ENCODE results near the gene CR1L. TPM values are rescaled to one million over a fixed set of nuclear protein-coding genes. Genes with fewer than 3 reads are reported as not detected.
A peak's percentile ranks its signal among the peaks of the same experiment; 100 is the strongest.

The CR1L gene
- total and polyA plus RNA-seq, 9 of the 15 experiments (the other 6 are each of a cell fraction or from before 2014, with no cell fraction given) = 10.1 to 74.8 (median 34.3) TPM

- TF ChIP-seq ZBTB11 (CRISPR knock-in tag; IDR thresholded peaks at IDR 0.05) (no peak; a peak in 1 of 6 replicates), IRF1 (CRISPR knock-in tag; IDR thresholded peaks at IDR 0.05; ENCODE audit: borderline replicate concordance) (no peak), SNIP1 (IDR thresholded peaks at IDR 0.05; ENCODE audit: low read depth) (no peak), DPF2 (IDR thresholded peaks at IDR 0.05) (peak; percentile 92), SRF (CRISPR knock-in tag; IDR thresholded peaks at IDR 0.05) (0 out of 4 replicates have a peak, but pooled peaks of 1 of the 2 experiments have one; percentile 32), CBX1 (IDR thresholded peaks at IDR 0.05; ENCODE audit: low read depth) (no peak), SMARCB1 (IDR thresholded peaks at IDR 0.05; ENCODE audit: insufficient read length, low read depth) (no peak), JUND (IDR thresholded peaks at IDR 0.05; ENCODE audit: borderline replicate concordance, low read depth, low read length) (peak; percentile 44; the same call in 1 of the 2 replicates), JUND (tag; IDR thresholded peaks at IDR 0.05; ENCODE audit: borderline replicate concordance, low read depth, low read length) (peak; percentile 33; the same call in 1 of the 3 replicates), CTBP1 (IDR thresholded peaks at IDR 0.05; ENCODE audit: borderline replicate concordance) (peak; percentile 94), E2F1 (CRISPR knock-in tag; IDR thresholded peaks at IDR 0.05) (no peak), TCF3 (CRISPR knock-in tag; IDR thresholded peaks at IDR 0.05) (peak; percentile 88), RFX7 (CRISPR knock-in tag; IDR thresholded peaks at IDR 0.05) (no peak), CHAMP1 (IDR thresholded peaks at IDR 0.05) (peak; percentile 12; the same call in 1 of the 2 replicates)
Measured at GRCh38 chr1:207745839-207746767, 101.2 kb downstream of the CR1L start (continued).

Measured in K562 (cell line).